SU-DHL-6 (cell line): ENCODE results near the gene DENND6B.

ENCODE experiments used
- H2AFZ ChIP-seq: fragments of 200-600 bp; sonication (generic); 2 replicates; pipeline ENCODE4 v1.6.1; 2014; ENCODE audit warnings: low read depth, mild to moderate bottlenecking, moderate library complexity, mixed read lengths, antibody characterized with exemption, low read length; ENCODE audit not compliant: severe bottlenecking
- H3F3A ChIP-seq: fragments of 200-600 bp; shearing (Covaris generic); 2 replicates; pipeline ENCODE4 v1.6.0; 2016; ENCODE audit warnings: antibody characterized with exemption, mild to moderate bottlenecking; ENCODE audit not compliant: insufficient read depth
- H3K27ac ChIP-seq: fragments of 200-600 bp; sonication (generic); 2 replicates; pipeline ENCODE4 v1.5.1; 2016; ENCODE audit warnings: low read depth, mild to moderate bottlenecking, low read length, moderate library complexity, mixed read lengths
- H3K27me3 ChIP-seq: fragments of 200-600 bp; sonication (generic), shearing (Covaris generic); 2 replicates; pipeline ENCODE4 v1.6.0; 2014; ENCODE audit warnings: mild to moderate bottlenecking, low read length
- H3K36me3 ChIP-seq: fragments of 200-600 bp; sonication (generic); 2 replicates; pipeline ENCODE4 v1.6.1; 2014; ENCODE audit warnings: mild to moderate bottlenecking, low read length, mixed read lengths
- H3K4me2 ChIP-seq: fragments of 300-600, 200-600 bp; shearing (Covaris generic), sonication (generic); 2 replicates; pipeline ENCODE4 v1.6.0; 2014; ENCODE audit warnings: low read length, low read depth, mild to moderate bottlenecking; ENCODE audit not compliant: poor library complexity, severe bottlenecking
- H3K4me3 ChIP-seq: fragments of 200-600 bp; sonication (generic); 2 replicates; pipeline ENCODE4 v1.5.1; 2014; ENCODE audit warnings: antibody characterized with exemption, low read length, mild to moderate bottlenecking, mixed read lengths; ENCODE audit not compliant: insufficient read depth, poor library complexity, severe bottlenecking
- H3K79me2 ChIP-seq: fragments of 200-600 bp; sonication (generic); 2 replicates; pipeline ENCODE4 v1.6.1; 2014; ENCODE audit warnings: mild to moderate bottlenecking, low read length, moderate library complexity; ENCODE audit not compliant: insufficient read depth
- H3K9ac ChIP-seq: fragments of 200-600 bp; sonication (generic); 2 replicates; pipeline ENCODE4 v1.7.0; 2014; ENCODE audit warnings: mild to moderate bottlenecking, low read length
- H3K9me2 ChIP-seq: fragments of 200-600 bp; sonication (generic); replicated peaks from 2 replicates; pipeline ENCODE4 v1.6.1; 2014; ENCODE audit warnings: low read length; ENCODE audit not compliant: insufficient read depth
- H3K9me3 ChIP-seq: fragments of 200-600 bp; sonication (generic); 2 replicates; pipeline ENCODE4 v1.6.1; 2014; ENCODE audit warnings: low read length, mixed read lengths; ENCODE audit not compliant: insufficient read depth
- H4K20me1 ChIP-seq: fragments of 200-600 bp; sonication (generic); 2 replicates; pipeline ENCODE4 v1.6.1; 2014; ENCODE audit warnings: low read depth, mild to moderate bottlenecking, antibody characterized with exemption, low read length, moderate library complexity, mixed read lengths
- EZH2phosphoT487 ChIP-seq: fragments of 200-600 bp; sonication (generic), shearing (Covaris generic); conservative IDR thresholded peaks from 2 replicates; pipeline ENCODE4 v1.6.1; 2018; ENCODE audit warnings: mild to moderate bottlenecking, antibody characterized with exemption, low read length, moderate library complexity, mixed read lengths
- TF ChIP-seq, protein P1 (sequence below): fragments of 200-600 bp; sonication (generic); IDR thresholded peaks from one replicate; pipeline ENCODE4 v1.5.1; 2017; ENCODE audit warnings: antibody characterized with exemption, mild to moderate bottlenecking, low read length, moderate library complexity; ENCODE audit not compliant: insufficient read depth, poor library complexity, severe bottlenecking

The DENND6B gene

DNA sequence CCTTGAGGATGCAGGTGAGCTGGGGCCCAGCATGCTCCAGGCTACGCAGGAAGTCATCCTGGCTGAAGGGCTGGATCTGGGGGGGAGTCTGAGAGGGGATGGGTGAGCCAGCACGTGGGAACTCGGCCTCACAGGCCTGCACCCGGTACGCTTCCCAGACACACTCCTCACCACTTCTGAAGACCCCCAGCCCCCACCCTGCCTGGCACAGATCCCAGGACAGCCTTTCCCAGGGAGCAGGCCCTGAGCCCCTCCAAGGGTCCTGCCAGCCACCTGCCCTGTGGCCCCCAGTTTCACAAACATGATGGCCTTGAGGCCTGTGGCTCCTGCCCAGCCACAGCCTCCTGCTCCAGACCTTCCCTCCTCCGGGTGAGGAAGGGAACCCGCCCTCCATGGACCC, 13.8 kb downstream of the DENND6B start:
- TF ChIP-seq, protein P1, sequence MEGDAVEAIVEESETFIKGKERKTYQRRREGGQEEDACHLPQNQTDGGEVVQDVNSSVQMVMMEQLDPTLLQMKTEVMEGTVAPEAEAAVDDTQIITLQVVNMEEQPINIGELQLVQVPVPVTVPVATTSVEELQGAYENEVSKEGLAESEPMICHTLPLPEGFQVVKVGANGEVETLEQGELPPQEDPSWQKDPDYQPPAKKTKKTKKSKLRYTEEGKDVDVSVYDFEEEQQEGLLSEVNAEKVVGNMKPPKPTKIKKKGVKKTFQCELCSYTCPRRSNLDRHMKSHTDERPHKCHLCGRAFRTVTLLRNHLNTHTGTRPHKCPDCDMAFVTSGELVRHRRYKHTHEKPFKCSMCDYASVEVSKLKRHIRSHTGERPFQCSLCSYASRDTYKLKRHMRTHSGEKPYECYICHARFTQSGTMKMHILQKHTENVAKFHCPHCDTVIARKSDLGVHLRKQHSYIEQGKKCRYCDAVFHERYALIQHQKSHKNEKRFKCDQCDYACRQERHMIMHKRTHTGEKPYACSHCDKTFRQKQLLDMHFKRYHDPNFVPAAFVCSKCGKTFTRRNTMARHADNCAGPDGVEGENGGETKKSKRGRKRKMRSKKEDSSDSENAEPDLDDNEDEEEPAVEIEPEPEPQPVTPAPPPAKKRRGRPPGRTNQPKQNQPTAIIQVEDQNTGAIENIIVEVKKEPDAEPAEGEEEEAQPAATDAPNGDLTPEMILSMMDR = no peak
- TF ChIP-seq EZH2phosphoT487 = no peak
- no peaks in the 10 kb centered on the region for H3K79me2 ChIP-seq
- H3F3A ChIP-seq = peaks cover 20% of the 10 kb centered on the region
- no peaks in the 10 kb centered on the region for H3K27me3 ChIP-seq
- H3K9me3 ChIP-seq = no peaks in the 10 kb centered on the region
- H2AFZ ChIP-seq = no peak overlapping the region
- no peak overlapping the region for H3K27ac ChIP-seq
- no peak overlapping the region for H3K4me3 ChIP-seq
- H3K4me2 ChIP-seq = no peak overlapping the region
- no peaks in the 10 kb centered on the region for H4K20me1 ChIP-seq
- H3K9ac ChIP-seq = no peak overlapping the region
- H3K9me2 ChIP-seq = no peaks in the 10 kb centered on the region
- H3K36me3 ChIP-seq = no peaks in the 10 kb centered on the region

DNA sequence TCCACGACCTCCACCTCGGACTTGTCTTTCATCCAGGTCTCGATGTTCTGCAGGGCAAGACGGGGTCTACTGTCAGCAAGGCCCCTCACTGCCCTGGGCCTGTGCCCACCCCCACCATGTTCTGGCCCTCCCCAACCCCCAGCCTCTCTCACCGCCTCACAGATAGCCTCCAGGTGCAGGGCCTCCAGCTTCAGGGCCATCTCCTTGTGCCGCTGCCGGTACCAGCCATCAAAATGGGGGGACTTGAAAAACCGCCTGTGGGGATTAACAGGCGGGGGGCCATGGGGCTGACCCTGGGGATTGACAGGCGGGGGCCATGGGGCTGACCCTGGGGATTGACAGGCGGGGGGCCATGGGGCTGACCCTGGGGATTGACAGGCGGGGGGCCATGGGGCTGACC, 14.4 kb downstream of the DENND6B start:
- no peak overlapping the region for H3K4me3 ChIP-seq
- no peaks in the 10 kb centered on the region for H4K20me1 ChIP-seq
- no peak overlapping the region for H3K27ac ChIP-seq
- H3K9me2 ChIP-seq = no peaks in the 10 kb centered on the region
- H2AFZ ChIP-seq = no peak overlapping the region
- H3K79me2 ChIP-seq = no peaks in the 10 kb centered on the region
- H3F3A ChIP-seq = peaks cover 14% of the 10 kb centered on the region
- TF ChIP-seq EZH2phosphoT487 = no peak
- no peak overlapping the region for H3K4me2 ChIP-seq
- no peaks in the 10 kb centered on the region for H3K9me3 ChIP-seq
- H3K27me3 ChIP-seq = no peaks in the 10 kb centered on the region
- no peak overlapping the region for H3K9ac ChIP-seq
- no peaks in the 10 kb centered on the region for H3K36me3 ChIP-seq

- Histone ChIP-seq H3K4me3 (no peak overlapping the region), H3K27ac (no peak overlapping the region), H3F3A (peaks cover 13% of the 10 kb centered on the region), H3K36me3 (no peaks in the 10 kb centered on the region), H3K9ac (no peak overlapping the region), H3K27me3 (no peaks in the 10 kb centered on the region), H3K4me2 (no peak overlapping the region), H4K20me1 (no peaks in the 10 kb centered on the region), H2AFZ (no peak overlapping the region), H3K79me2 (no peaks in the 10 kb centered on the region), H3K9me2 (no peaks in the 10 kb centered on the region), H3K9me3 (no peaks in the 10 kb centered on the region)
- TF ChIP-seq EZH2phosphoT487 = no peak
- TF ChIP-seq, protein P1 = no peak
Observed at GRCh38 chr22:50311606-50312351, 15.0 kb downstream of the DENND6B start.

DNA sequence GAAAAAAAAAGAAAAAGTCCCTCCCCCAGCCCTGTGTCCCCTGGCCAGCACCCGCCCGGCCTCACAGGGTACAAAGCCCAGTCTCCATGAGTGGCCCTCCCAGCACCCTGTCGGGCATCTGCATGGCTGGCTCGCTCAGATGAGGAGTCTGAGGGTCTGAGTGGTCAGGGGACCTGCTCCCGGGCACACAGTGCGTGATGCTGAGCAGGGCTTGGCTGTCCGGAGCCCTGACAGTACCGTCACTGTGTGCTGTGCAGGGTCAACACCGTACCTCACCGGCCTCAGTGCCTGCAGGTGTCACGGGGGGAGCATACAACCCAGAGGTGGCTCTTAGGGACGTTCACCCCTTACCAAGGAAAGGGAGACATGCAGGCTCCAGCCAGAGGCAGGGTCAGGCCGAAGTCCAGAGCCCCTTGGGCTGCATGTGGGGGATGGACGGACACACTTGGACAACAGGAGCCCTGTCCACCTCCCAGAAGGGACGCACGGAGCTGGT, 15.8 kb downstream of the DENND6B start:
- Histone ChIP-seq H3K9me2 (no peaks in the 10 kb centered on the region), H4K20me1 (no peaks in the 10 kb centered on the region), H2AFZ (no peak overlapping the region), H3K27me3 (no peaks in the 10 kb centered on the region), H3K9me3 (no peaks in the 10 kb centered on the region), H3K4me3 (no peak overlapping the region), H3K79me2 (no peaks in the 10 kb centered on the region), H3F3A (peaks cover 17% of the 10 kb centered on the region), H3K9ac (no peak overlapping the region), H3K36me3 (no peaks in the 10 kb centered on the region), H3K4me2 (no peak overlapping the region), H3K27ac (no peak overlapping the region)
- TF ChIP-seq EZH2phosphoT487 = no peak
- TF ChIP-seq, protein P1 = no peak
